HG03520 (cell line): ENCODE data around the gene DCHS1.
"Not testable (repeated sequence)": the region's sequence is repeated elsewhere in the genome, so short reads cannot be mapped to it uniquely, and the experiment has no call there.

Experiments
- ATAC-seq: cut with Tn5 transposase; IDR thresholded peaks from one replicate; pipeline ENCODE4 v1.9.1; 2021; ENCODE audit warnings: mild to moderate bottlenecking, moderate library complexity; ENCODE audit not compliant: unreplicated experiment

The DCHS1 gene, protein sequence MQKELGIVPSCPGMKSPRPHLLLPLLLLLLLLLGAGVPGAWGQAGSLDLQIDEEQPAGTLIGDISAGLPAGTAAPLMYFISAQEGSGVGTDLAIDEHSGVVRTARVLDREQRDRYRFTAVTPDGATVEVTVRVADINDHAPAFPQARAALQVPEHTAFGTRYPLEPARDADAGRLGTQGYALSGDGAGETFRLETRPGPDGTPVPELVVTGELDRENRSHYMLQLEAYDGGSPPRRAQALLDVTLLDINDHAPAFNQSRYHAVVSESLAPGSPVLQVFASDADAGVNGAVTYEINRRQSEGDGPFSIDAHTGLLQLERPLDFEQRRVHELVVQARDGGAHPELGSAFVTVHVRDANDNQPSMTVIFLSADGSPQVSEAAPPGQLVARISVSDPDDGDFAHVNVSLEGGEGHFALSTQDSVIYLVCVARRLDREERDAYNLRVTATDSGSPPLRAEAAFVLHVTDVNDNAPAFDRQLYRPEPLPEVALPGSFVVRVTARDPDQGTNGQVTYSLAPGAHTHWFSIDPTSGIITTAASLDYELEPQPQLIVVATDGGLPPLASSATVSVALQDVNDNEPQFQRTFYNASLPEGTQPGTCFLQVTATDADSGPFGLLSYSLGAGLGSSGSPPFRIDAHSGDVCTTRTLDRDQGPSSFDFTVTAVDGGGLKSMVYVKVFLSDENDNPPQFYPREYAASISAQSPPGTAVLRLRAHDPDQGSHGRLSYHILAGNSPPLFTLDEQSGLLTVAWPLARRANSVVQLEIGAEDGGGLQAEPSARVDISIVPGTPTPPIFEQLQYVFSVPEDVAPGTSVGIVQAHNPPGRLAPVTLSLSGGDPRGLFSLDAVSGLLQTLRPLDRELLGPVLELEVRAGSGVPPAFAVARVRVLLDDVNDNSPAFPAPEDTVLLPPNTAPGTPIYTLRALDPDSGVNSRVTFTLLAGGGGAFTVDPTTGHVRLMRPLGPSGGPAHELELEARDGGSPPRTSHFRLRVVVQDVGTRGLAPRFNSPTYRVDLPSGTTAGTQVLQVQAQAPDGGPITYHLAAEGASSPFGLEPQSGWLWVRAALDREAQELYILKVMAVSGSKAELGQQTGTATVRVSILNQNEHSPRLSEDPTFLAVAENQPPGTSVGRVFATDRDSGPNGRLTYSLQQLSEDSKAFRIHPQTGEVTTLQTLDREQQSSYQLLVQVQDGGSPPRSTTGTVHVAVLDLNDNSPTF (N-terminal part only)

GRCh38 chr11:6655790-6656583 lies at the start of gene DCHS1:
DCHS1 (minus strand) TSS chr11:6655809; CDS start chr11:6641613, 14,196 bp downstream.
- ATAC-seq = no peak

DNA sequence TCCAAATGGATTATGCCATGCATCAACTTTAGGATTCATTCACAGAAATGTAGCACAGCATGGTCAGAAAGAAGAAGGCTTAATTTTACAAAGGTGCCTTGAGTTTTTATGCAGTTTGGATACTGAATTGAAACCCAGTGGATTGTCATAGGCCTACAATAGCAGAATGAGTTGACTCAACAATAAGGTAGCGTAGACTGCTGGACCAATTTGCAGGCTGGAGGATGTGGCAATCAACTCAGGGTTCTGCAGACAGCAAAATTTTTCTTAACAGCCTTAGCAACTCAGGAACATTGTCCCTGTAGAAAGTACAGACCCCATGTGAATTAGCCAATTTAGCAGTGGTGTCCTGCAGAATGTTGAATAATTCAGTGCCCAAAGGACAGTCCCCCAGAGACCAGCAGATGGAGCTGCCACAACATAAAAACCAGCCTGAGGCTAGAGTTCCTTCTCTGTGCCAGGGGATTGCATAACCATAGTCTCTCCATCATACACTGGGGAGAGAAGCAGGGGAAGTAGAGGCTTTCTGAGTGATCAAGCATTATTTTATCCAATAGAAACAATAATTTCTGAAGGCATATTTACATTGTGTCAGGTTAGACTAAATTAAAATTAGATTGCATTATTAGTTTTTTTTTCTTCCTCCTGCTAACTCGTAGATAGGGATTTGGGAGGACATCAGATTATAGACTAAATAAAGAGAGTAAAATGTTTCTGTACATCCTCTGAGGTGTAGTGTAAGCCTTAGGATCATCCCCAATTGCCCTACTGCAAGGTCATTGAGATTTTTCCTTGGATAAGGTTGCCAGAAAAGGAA lies 47.8 kb upstream of the DCHS1 start:
- no peak for ATAC-seq

DNA sequence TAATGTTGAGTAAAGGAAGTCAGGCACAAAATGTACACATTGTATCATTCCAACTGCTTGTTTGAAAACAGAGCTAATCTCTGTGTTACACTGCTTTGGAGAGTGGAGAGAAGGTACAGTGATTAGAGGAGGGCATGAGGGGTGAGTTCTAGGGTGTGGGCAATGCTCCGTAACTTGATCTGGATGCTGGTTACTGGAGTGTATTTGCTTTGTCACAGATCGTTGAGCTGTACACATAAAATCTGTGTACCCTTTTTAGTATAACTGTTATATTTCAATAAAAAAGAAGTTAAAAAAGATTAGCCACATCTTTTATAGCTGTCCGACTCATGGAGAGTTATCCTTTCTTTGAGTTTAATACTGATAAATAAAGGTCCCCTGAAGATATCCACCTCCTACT lies 46.3 kb upstream of the DCHS1 start:
- not testable (repeated sequence) for ATAC-seq

DNA sequence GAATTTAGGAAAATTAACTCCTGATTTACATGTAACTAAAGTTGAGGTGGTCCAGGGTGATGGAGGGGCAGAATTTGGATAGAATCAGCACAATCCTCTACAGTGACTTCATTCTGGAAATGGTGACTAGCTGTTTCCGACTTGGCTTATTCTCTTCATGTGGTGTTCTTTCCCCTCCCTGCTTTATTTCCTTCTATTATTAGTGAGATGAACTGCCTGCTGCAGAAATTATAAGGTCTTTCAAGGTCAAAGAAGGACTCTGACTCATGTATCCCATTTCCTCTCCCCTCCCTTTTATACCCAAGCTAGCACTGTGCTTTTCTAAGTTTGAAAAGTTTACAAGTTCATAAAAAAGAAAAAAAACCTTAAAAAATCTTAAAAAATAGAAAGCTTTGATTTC lies 39.8 kb upstream of the DCHS1 start:
- ATAC-seq = no peak

DNA sequence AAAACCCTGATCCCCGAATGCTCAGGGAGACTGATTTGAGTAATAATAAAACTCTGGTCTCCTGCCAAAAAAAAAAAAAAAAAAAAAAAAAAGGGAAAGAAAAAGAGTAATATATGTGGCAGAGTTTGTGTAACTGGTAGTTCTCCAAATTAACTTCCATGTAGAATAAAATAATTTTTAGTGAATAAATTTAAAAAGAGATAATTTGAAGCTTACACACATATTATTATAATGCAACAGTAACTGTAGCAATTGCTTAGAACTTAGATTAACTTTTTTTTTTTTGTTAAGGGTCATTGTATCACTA lies 38.6 kb upstream of the DCHS1 start:
- no peak for ATAC-seq

GRCh38 chr11:6693342-6694228 lies 38.0 kb upstream of the DCHS1 start:
- ATAC-seq = no peak

DNA sequence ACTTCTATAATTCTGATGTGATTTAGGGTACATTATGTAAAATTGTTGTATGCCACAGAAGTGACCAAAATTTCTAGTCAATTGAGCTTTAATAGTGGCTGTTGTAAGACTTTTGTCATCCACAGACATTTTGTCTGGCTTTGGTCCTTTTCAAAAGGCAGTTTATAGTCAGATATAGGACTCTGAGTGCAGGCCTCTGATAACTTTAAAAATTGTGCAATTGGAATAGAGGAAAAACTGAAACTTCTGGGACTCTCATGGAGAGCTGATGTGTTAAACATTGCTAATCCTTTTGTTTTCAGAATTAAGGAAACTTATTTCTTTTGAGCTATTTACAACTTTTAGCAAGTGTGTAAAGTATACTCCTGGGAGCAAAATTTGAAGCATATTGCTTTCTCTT lies 36.5 kb upstream of the DCHS1 start:
- no peak for ATAC-seq

DNA sequence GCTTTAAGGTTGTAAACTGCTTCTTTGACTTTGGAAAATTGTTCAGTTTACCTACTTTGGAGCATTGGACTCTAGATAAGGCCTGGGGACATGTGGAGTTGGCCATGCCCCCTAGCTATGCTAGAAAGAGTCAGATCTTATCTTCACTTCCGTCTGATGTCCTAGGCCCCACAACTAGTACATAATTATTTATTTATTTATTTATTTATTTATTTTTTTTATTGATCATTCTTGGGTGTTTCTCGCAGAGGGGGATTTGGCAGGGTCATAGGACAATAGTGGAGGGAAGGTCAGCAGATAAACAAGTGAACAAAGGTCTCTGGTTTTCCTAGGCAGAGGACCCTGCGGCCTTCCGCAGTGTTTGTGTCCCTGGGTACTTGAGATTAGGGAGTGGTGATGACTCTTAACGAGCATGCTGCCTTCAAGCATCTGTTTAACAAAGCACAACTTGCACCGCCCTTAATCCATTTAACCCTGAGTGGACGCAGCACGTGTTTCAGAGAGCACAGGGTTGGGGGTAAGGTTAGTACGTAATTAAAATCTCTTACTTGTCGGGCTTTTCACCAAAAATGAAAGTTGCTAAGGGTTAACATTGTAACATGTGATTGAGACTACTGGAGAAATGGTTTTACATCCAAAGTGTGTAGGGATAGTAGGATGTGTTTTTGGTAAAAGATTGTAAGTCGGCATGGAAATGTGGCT lies 35.0 kb upstream of the DCHS1 start:
- not testable (repeated sequence) for ATAC-seq

DNA sequence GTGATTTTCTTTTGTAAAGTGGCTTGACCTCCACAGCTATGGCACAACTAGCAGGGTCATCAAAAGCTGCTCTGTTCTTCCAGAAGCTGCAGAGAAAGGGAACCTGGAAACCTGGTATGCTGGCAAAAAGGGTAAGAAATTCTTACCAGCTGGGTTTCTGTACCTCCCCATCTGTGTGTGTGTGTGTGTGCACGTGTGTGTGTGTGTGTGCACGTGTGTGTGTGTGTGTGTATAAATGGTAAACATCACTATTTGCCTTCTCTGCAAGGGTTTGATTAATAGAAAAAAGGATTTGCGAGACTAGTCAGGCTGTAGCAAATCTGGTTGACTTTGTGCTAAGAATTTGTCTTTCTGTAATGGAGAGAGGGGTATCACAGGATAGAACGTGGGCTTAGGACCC lies 32.3 kb upstream of the DCHS1 start:
- ATAC-seq = no peak

- ATAC-seq = no peak
Observed at GRCh38 chr11:6686006-6686405, 30.4 kb upstream of the DCHS1 start.

GRCh38 chr11:6684068-6684467 lies 28.5 kb upstream of the DCHS1 start:
- ATAC-seq = not testable (repeated sequence)

DNA sequence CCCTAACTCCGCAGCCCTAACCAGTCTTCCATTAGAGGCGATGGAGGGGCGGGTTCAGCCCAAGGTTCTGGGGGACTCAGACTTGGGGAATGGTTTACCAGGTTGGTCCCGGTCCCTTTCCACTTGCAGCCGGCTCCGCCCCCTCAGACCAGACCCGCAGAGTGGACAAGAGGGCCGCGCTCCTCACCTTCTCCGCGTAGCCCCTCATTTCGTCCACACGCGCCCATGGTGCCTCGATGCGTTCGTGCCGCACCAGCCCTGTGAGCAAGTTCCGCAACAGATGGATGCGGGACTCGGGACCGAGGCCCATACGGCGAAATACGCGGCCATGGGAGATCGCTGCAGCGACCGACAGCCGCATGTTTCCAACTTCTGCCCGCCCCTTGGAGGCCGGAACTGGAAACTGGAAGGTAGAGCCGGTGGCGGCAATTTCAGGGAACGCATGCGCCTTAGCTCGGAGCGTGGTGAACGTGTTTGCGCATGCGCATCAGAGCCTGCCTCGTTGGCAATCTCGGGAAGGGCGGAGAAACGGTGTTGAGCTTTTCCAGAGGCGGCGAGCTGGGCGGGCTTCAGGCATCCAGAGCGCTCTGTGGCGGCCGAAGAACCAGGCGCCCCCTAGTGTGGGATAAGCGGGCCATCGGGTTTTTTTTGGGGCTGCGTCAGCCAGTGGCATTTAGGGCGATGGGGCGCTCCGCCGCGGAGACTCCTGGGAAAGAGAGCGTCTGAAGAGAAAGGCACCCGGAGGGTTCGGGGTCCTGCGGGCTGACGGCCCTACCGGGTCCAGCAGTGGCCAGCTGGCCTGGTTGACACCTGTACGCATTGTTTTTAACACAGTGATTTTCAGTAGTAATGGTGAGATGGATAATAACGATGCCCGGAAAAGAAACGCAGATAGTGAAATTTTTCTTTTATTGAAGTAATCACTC lies 27.6 kb upstream of the DCHS1 start, which contains the start of gene MRPL17:
Gene MRPL17 (minus strand): TSS at position 405 of the 926 bp plus-strand sequence. CDS start 44 bp downstream, at position 361.
- peak; percentile 88 for ATAC-seq

DNA sequence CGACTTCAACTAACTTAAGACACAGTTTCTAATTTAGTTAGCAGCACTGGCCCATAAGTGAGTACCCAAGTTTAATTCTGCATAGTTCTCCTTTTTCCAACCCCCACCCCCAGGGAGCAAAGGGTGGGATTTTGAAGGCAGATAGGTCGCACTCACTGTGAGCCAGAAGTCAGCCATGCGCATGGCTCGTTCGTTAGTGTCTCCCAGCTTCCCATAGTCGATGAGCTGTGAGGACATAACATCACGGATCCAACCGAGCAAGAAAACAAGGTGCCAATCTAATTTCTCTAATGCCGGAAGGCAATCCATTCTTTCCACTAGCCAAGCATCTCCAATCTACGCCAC lies 27.0 kb upstream of the DCHS1 start:
- peak; percentile 4 for ATAC-seq

- no peak for ATAC-seq
Observed at GRCh38 chr11:6681949-6682348, 26.3 kb upstream of the DCHS1 start.

- ATAC-seq = no peak
Observed at GRCh38 chr11:6681505-6681904, 25.9 kb upstream of the DCHS1 start.

- ATAC-seq = no peak
Observed at GRCh38 chr11:6677018-6677417, 21.4 kb upstream of the DCHS1 start.

DNA sequence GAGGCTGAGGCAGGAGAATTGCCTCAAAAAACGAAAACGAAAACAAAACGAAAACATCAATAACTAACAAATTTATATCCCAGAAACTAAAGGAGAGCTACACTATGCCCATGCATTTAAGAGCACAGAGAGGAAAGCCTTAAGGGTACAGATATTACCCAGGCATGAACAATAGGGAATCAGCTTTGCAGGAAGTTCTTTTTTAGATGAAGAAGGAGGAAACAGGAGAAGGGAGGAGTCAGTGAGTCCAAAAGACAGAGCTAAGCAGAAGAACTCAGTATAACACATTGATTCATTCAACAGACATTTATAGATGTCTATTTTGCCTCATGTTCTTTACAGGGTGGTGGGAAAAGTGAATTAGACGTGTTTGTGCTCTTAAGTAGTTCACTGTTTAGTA lies 19.3 kb upstream of the DCHS1 start:
- ATAC-seq = no peak
